HG02610 (cell line): Measurements from ENCODE around the gene KAZN.

ENCODE experiments used
- ATAC-seq: cut with Tn5 transposase; IDR thresholded peaks from one replicate; pipeline ENCODE4 v1.9.1; 2021; ENCODE audit warnings: mild to moderate bottlenecking, moderate library complexity; ENCODE audit not compliant: unreplicated experiment

Gene KAZN

GRCh38 chr1:14761291-14762153 is 163.0 kb downstream of the KAZN start:
- no peak for ATAC-seq

GRCh38 chr1:14763977-14764376 is 165.5 kb downstream of the KAZN start:
- ATAC-seq = no peak

- no peak for ATAC-seq
Measured at GRCh38 chr1:14765773-14766172, 167.3 kb downstream of the KAZN start.

GRCh38 chr1:14767075-14767474 is 168.6 kb downstream of the KAZN start:
- no peak for ATAC-seq

- no peak for ATAC-seq
Measured at GRCh38 chr1:14768582-14769304, 170.3 kb downstream of the KAZN start.

- no peak for ATAC-seq
Measured at GRCh38 chr1:14769486-14770274, 171.2 kb downstream of the KAZN start.

- ATAC-seq = no peak
Measured at GRCh38 chr1:14773396-14774025, 175.0 kb downstream of the KAZN start.

GRCh38 chr1:14774225-14774624 is 175.7 kb downstream of the KAZN start:
- ATAC-seq = no peak

- ATAC-seq = no peak
Measured at GRCh38 chr1:14774988-14775387, 176.5 kb downstream of the KAZN start.

- no peak for ATAC-seq
Measured at GRCh38 chr1:14775434-14775833, 176.9 kb downstream of the KAZN start.

- ATAC-seq = no peak
Measured at GRCh38 chr1:14777516-14778506, 179.3 kb downstream of the KAZN start.

- no peak for ATAC-seq
Measured at GRCh38 chr1:14778541-14778897, 180.0 kb downstream of the KAZN start.

GRCh38 chr1:14778898-14779865 is 180.7 kb downstream of the KAZN start:
- ATAC-seq = no peak

- no peak for ATAC-seq
Measured at GRCh38 chr1:14780271-14780670, 181.8 kb downstream of the KAZN start.

- no peak for ATAC-seq
Measured at GRCh38 chr1:14781811-14782210, 183.3 kb downstream of the KAZN start.

- ATAC-seq = no peak
Measured at GRCh38 chr1:14782741-14783591, 184.5 kb downstream of the KAZN start.

GRCh38 chr1:14783592-14783886 is 185.1 kb downstream of the KAZN start:
- no peak for ATAC-seq
